AG09319 (cell line): Measurements from ENCODE around the gene TRIM8.

Source experiments
- DNase-seq: peaks from one replicate; pipeline ENCODE4 v3.0.0-alpha.2; 2010; ENCODE audit warnings: low read depth; ENCODE audit errors: extremely low read depth
- TF ChIP-seq, protein P1 (sequence below): IDR thresholded peaks from 2 replicates; pipeline ENCODE4 v1.5.1; 2011; ENCODE audit warnings: low read depth, mild to moderate bottlenecking, inconsistent platforms, low read length, moderate library complexity

The TRIM8 gene

DNA sequence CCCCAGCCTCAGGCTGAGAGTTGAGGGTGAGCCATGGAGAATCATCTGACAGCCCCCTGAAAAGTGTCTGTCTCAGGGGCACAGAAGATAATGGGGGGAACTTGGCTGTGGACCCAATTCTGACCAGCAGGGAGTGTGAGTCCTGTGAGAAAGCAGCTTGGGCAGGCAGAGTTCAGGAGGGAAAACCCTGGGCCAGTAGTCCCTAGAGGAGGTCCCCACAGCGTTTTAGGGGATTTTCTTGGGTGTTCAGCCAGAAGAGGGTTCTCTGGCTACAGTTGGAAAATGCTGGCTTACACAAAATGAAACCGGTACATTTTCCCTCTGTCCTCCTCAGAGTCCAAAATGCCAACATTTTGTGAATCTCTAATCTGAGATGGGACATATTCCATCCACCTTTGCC is 35.8 kb upstream of the TRIM8 start:
- DNase-seq: no peak
- TF ChIP-seq, protein P1, sequence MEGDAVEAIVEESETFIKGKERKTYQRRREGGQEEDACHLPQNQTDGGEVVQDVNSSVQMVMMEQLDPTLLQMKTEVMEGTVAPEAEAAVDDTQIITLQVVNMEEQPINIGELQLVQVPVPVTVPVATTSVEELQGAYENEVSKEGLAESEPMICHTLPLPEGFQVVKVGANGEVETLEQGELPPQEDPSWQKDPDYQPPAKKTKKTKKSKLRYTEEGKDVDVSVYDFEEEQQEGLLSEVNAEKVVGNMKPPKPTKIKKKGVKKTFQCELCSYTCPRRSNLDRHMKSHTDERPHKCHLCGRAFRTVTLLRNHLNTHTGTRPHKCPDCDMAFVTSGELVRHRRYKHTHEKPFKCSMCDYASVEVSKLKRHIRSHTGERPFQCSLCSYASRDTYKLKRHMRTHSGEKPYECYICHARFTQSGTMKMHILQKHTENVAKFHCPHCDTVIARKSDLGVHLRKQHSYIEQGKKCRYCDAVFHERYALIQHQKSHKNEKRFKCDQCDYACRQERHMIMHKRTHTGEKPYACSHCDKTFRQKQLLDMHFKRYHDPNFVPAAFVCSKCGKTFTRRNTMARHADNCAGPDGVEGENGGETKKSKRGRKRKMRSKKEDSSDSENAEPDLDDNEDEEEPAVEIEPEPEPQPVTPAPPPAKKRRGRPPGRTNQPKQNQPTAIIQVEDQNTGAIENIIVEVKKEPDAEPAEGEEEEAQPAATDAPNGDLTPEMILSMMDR: no peak

DNA sequence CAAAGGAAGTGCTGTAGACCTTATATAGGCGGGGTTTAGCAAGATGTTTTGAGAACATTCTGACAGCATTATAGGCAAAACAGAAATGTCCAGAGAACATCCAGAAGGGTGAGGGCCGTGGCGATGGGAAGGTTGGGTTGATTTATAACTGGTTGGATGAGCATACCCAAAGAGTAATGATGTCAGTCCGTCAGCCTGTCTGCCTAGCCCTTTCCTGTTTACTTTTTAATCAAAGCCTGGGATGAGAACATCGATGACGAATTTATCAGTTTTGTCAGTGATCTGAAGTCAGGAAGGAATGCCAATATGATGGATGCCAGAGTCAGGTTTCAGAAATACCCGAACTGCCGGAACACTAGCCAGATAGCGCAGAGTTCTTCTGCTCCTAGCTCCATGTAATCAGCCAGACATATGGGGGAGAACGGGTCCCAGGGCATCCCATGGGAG is 33.8 kb upstream of the TRIM8 start:
- no peak for DNase-seq
- TF ChIP-seq, protein P1: no peak

DNA sequence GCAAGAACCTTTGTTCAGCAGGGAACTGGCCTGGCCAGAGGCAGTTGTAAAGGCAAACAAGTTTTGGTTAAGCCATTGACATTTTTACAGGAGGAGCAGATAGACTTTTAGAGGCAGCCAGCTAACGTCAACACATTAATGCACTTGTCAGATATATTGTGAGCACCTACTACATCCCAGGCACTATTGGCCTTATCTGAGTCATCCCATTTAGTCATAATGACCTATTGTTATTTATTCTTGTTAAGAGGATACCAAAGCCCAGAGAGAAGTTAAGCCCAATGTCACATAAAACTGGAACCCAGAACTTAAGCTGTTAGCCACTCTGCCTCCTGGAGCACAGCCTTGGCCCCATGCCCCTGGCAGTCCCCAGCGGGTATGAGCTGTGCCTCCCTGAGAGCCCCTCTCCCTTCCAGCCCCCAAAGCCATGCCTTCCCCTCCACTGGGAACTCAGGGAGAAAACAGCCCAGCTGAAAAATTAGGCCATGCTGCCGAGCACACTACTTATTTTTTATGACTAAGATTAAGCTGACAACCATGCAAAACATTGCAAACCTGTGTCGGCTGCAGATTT is 32.7 kb upstream of the TRIM8 start:
- TF ChIP-seq, protein P1: no peak
- DNase-seq: no peak

DNA sequence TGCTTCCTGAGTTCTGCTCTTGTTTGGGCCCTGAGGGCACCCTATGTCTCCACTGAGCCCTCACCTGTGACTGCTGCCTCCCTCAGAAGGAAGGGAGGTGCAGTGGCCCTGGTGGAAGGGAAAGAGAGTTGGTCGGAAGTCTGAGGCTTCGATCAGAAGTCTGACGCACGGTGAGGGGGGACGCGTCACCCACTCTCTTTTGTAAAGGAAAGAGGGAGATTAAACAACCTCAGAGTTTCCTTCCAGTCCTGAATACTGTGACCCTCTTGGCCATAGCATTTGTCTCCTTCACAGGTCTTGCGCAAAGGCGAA is 31.4 kb upstream of the TRIM8 start:
- no peak for DNase-seq
- TF ChIP-seq, protein P1: no peak

DNA sequence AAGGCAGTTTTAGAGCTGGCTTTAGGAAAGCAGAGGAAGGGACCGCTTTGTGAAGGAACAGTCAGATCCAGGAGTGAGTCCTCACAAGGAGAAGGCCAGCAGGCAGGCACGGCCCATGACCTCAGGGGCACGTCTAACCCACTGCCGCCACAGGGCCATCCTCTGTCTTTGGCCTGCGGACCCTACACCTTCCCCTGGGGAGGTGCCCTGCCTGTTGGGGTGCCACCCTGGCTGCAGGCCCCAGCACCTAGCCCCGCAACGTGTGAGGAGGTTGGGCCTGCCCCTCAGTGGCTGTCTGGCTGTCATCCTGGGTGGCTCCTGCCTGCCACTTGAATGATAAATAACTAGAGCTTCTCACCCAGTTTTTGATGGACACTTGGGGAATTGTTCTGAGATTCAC is 31.0 kb upstream of the TRIM8 start:
- TF ChIP-seq, protein P1: no peak
- no peak for DNase-seq

DNA sequence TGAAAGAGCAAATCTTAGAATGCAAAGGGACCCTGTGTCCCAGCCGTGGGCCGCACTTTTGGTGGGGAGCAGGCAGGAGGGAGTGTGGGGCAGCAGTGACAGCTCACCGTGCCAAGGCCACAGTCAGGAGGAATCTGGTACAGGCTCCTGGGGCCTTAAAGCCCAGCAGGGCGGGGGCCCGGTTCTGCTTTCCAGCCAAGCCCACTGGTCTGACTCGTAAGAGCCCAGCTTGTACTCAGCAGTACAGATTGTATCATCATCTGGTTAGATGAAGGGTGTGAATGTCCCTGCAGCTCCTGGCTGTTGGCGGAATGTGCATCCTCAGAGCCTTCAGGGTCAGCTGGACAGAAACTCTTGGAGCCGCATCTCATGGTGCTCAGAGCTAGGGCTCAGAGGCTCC is 30.5 kb upstream of the TRIM8 start:
- no peak for DNase-seq

DNA sequence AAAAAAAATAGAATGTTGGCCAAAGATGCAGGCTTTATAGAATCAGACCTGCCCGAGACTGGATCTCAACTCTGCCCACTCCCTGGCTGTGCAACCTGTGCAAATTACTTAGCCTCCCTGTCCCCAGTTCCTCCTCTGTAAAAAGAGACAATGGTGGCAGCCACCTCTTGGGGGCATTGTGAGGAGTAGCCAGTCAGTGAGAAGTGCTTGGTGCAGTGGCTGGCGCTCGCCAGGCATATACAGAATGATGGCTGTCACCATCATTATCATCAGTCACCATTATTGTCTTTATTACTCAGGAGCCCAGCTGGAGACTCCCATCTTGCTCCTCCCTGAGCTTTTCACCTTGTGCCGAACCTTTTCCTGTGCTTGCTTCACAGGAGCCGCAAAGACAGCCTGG is 29.4 kb upstream of the TRIM8 start:
- no peak for DNase-seq

More for the DNA sequence above, 30.5 kb upstream of the TRIM8 start:
- TF ChIP-seq, protein P1: no peak

More for the DNA sequence above, 29.4 kb upstream of the TRIM8 start:
- TF ChIP-seq, protein P1: no peak
